ENCODE data around the gene GOLGA7B.

DNA sequence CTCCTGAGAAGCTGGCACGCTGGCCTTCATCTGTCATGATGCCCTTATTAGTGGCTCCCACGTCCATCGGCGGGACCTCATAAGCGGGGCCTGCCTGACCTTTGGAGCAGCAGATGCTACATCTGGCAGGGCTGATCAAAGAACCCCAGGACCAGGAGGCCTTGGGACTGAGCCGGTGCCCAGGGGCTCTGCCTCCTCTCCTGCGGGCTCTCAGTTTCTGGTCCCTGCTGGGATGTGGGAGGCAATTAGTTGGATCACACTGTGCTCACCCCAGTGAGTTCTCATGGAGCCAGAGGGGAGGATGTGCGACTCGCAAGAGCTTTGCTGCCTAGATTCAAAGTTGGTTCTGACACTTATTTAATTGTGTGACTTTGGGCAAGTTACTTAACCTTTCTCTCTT, 49.2 kb upstream of the GOLGA7B start:
- TF ChIP-seq EP300 (IDR thresholded peaks at IDR 0.05; ENCODE audit: low read depth) (no peak), POLR2A (IDR thresholded peaks at IDR 0.05) (no peak), POLR2AphosphoS5 (IDR thresholded peaks at IDR 0.05) (no peak)
- TF ChIP-seq, protein P1, sequence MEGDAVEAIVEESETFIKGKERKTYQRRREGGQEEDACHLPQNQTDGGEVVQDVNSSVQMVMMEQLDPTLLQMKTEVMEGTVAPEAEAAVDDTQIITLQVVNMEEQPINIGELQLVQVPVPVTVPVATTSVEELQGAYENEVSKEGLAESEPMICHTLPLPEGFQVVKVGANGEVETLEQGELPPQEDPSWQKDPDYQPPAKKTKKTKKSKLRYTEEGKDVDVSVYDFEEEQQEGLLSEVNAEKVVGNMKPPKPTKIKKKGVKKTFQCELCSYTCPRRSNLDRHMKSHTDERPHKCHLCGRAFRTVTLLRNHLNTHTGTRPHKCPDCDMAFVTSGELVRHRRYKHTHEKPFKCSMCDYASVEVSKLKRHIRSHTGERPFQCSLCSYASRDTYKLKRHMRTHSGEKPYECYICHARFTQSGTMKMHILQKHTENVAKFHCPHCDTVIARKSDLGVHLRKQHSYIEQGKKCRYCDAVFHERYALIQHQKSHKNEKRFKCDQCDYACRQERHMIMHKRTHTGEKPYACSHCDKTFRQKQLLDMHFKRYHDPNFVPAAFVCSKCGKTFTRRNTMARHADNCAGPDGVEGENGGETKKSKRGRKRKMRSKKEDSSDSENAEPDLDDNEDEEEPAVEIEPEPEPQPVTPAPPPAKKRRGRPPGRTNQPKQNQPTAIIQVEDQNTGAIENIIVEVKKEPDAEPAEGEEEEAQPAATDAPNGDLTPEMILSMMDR (IDR thresholded peaks at IDR 0.05): no peak

All from transverse colon (tissue), 4 donors.